ENCODE data around the gene SFXN5. TPM values are rescaled to one million over a fixed set of nuclear protein-coding genes. Genes with fewer than 3 reads are reported as not detected.
A peak's percentile ranks its signal among the peaks of the same experiment; 100 is the strongest.

SFXN5 gene
- total RNA-seq, 1 donor from 2014 or later, result 13.1 TPM

GRCh38 chr2:72992734-72993102 is 78.8 kb downstream of the SFXN5 start:
- TF ChIP-seq CTCF (IDR thresholded peaks at IDR 0.05), result no peak
- no peak for ATAC-seq
- intact Hi-C loops (cut with DNase I), result loop anchor here (5.0 kb wide), 1 partner anchor 185 kb away; no protein-coding TSS in a partner anchor

DNA sequence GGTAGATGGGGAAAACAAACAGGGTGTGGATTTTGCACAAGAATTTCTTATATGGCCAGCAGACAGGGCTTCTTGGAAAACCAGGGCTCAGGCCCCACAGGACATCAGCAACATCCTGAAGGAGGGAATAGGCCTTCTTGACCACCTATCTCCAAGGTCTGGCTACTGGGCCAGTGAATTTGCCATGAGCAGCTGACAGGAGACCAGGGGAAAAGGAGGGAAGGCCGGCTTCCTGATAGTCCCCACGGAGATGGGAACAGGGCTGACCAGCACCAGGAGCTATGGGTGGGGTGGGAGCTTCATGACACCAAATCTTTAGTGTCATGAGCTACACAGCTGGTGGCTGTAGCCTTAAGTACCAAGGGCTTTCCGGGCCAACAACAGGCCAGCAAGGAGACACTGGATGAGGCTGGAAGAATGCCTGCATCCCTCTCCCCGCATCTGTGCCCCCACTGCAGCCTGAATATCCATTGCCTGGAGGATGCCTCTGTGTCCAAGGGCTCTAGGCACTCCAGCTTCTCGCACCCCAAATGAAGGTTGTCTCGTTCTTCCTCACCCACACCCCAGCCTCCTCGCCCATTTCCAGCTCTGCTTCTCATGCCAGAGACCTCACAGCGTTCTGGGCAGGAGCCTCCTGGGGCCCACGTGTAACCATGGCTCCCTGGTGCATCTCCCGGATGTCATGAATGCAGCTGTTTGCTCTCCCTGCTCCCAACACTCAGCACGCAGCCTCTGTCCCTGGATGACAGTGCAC is 79.4 kb downstream of the SFXN5 start:
- H3K27ac ChIP-seq, result no peak overlapping the region
- intact Hi-C loops (cut with DNase I), result loop anchor here (5.0 kb wide), 1 partner anchor 185 kb away; no protein-coding TSS in a partner anchor
- H3K36me3 ChIP-seq, result no peaks in the 10 kb centered on the region
- DNase-seq, result peak; percentile 48
- H3K4me1 ChIP-seq, result no peaks in the 10 kb centered on the region
- H3K4me3 ChIP-seq, result no peak overlapping the region
- no peaks in the 10 kb centered on the region for H3K9me3 ChIP-seq
- no peak for ATAC-seq
- TF ChIP-seq CTCF (IDR thresholded peaks at IDR 0.05), result no peak
- H3K27me3 ChIP-seq, result no peaks in the 10 kb centered on the region

More at GRCh38 chr2:72992734-72993102, 78.8 kb downstream of the SFXN5 start:
- Histone ChIP-seq H3K36me3 (no peaks in the 10 kb centered on the region), H3K27ac (no peak overlapping the region), H3K4me3 (no peak overlapping the region), H3K4me1 (no peaks in the 10 kb centered on the region), H3K27me3 (no peaks in the 10 kb centered on the region), H3K9me3 (no peaks in the 10 kb centered on the region)
- DNase-seq, result peak; percentile 57

- H3K27ac ChIP-seq, result no peak overlapping the region
- peaks cover 6% of the 10 kb centered on the region for H3K36me3 ChIP-seq
- no peak for DNase-seq
- H3K9me3 ChIP-seq, result no peaks in the 10 kb centered on the region
- no peaks in the 10 kb centered on the region for H3K4me1 ChIP-seq
- intact Hi-C loops (cut with DNase I), result loop anchor here (5.0 kb wide), 1 partner anchor 186 kb away; no protein-coding TSS in a partner anchor
- no peak for TF ChIP-seq CTCF (IDR thresholded peaks at IDR 0.05)
- ATAC-seq, result no peak
- H3K4me3 ChIP-seq, result no peak overlapping the region
- no peaks in the 10 kb centered on the region for H3K27me3 ChIP-seq
Observed at GRCh38 chr2:72991439-72991725, 80.1 kb downstream of the SFXN5 start.

DNA sequence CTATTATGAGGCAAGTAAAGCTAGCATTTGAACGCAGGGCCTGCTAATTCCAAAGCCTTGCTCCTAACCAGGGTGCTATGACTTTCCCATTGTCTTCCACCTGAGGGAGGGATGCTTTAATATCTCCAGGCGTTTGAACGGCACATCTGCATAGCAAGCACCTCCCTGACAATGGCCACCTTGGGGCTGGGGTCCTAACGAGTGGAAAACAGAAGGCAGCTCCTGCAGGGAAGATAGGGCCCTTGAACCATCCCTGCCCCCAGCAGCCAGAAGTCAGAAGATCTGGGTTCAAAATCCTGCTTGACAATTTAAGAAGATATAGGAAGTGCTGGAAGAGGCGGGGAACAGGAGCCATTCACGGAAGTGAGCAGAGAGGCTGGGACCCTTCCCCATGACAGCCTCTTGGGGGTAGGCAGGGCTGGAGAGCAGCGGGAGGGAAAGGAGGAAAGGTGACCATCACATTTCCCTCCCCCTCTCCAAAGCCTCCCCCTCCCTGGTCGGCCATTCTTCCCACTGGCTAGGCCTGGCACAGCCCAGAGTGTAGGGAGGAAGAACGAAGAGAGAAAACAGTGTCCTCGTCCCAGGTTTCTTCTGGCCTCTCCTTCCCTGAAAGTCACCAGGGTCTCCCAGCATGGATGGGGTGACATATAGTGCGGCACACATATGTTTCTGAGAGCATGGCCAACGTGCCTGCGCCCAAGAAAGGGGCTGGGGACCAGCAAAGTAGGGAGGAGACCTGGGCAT is 80.6 kb downstream of the SFXN5 start:
- H3K27me3 ChIP-seq, result no peaks in the 10 kb centered on the region
- intact Hi-C loops (cut with DNase I), result loop anchor here (5.0 kb wide), 1 partner anchor 186 kb away; no protein-coding TSS in a partner anchor
- peaks cover 10% of the 10 kb centered on the region for H3K36me3 ChIP-seq
- DNase-seq (no peak), ATAC-seq (no peak)
- H3K4me3 ChIP-seq, result no peak overlapping the region
- H3K27ac ChIP-seq, result no peak overlapping the region
- H3K9me3 ChIP-seq, result no peaks in the 10 kb centered on the region
- no peaks in the 10 kb centered on the region for H3K4me1 ChIP-seq
- no peak for TF ChIP-seq CTCF (IDR thresholded peaks at IDR 0.05)

DNA sequence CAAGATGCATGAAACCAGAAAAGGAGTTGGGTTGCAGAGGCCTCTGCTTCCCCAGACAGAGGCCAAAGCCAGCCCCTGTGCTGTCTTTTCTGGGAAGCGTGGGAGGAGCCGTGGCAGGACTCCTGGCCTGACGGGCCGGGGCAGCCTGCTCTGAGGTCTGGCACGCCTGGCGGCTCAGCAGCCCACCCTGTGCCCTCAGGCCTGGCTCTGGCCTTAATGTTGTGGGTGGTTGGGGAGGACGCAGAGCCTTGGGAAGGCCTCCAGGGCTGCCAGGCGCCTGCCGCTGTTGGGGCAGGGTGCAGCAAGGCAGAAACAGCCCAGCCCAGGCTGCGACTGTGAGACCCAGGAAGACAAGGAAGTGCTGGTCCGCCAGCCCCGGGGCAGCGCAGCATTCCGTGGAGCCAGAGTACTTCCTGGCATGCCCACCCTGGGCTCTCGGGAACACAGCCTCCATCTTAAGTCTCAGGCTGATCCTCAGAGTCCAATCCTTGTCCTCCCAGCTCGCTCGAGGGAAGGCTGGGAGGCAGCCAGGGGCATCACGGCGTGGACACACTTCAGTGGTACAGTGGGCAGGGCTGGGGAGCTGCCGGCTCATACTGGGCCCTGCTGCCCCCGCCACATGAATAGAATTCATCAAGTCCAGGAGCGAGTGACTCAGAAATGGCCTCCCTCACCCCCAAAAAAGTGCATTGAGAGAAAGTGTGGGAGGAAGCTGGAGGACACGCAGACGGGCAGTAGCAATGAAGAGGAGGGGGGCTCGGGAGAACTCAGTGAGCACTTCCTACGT is 81.5 kb downstream of the SFXN5 start:
- Histone ChIP-seq H3K4me3 (no peak overlapping the region), H3K27ac (no peak overlapping the region), H3K9me3 (no peaks in the 10 kb centered on the region), H3K4me1 (no peaks in the 10 kb centered on the region), H3K27me3 (no peaks in the 10 kb centered on the region), H3K36me3 (peaks cover 10% of the 10 kb centered on the region)
- intact Hi-C loops (cut with DNase I), result loop anchor here (5.0 kb wide), 1 partner anchor 187 kb away; no protein-coding TSS in a partner anchor
- ATAC-seq (no peak), DNase-seq (no peak)
- no peak for TF ChIP-seq CTCF (IDR thresholded peaks at IDR 0.05)
